ENCODE measurements around the gene PLAGL2.
"Not testable (repeated sequence)": the region's sequence is repeated elsewhere in the genome, so short reads cannot be mapped to it uniquely, and the experiment has no call there.

The PLAGL2 gene

DNA sequence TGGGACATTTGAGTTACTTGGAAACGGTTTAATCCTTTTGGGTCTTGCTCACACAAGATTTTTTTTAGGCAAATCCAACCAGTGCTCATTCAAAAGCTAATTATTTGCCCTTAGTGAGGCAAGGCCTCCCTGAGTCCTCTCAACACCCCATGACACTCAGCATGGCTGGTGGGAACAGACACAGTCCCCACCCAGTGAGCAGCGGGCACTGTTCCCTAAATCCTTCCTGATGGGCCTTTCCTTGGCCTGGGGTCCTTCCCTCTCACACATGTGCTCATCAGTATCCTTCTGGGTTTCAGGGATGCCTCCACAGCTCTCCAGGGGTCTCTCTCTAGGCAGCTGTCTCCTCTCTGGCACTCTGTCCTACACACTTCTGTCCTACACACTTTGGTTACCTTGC lies 28.0 kb downstream of the PLAGL2 start:
- no peak for DNase-seq

- DNase-seq: not testable (repeated sequence)
Observed at GRCh38 chr20:32177696-32178095, 29.8 kb downstream of the PLAGL2 start.

GRCh38 chr20:32168184-32168910 lies 39.2 kb downstream of the PLAGL2 start:
- DNase-seq: no peak

DNA sequence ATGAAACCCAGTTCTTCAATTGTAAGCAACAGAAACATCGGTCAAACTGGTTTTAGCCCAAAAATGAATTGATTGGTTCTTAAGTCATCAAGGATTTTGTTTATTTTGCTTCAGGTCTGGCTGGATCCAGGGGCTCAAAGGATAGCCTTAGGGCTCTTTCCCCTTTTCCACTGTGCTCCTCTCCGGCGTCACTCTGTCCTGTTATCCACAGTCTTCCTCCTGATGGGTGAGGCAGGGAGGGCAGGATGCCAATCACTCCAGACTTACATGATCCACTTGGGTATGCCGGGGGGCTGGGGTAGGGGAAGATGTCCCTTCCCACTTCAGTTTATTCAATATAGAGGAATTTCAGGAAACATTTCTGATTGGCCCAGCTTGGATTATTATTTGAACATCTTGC lies 40.0 kb downstream of the PLAGL2 start:
- DNase-seq: no peak

DNA sequence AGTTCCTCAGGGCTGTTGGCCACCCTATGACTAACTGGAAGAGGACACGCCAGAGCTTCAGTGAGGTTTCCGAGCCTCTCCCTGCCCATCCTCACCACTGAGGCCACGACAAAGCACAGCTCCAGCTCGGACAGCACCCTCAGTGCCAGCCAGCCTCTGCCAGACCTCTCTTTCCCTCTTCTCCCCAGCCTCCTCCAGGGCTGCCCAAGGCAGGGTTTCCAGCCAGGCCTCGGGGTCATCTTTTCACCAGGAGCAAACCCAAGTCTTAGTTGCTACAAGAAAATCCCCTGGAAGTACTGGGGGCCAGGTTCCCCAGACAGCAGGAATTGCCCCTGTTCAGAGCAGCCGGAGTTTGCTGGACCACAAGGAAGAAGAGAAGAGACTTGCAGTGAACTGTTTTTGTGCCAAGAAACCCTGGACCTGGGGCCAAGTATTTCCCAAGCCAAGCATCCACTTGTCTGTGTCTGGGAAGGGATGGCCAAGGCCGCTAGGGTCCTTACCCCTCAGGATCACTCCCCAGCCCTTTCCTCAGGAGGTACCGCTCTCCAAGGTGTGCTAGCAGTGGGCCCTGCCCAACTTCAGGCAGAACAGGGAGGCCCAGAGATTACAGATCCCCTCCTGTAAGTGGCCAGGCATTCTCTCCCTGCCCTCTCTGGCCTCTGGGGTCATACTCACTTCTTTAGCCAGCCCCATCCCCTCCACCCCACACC lies 41.6 kb downstream of the PLAGL2 start:
- no peak for DNase-seq

DNA sequence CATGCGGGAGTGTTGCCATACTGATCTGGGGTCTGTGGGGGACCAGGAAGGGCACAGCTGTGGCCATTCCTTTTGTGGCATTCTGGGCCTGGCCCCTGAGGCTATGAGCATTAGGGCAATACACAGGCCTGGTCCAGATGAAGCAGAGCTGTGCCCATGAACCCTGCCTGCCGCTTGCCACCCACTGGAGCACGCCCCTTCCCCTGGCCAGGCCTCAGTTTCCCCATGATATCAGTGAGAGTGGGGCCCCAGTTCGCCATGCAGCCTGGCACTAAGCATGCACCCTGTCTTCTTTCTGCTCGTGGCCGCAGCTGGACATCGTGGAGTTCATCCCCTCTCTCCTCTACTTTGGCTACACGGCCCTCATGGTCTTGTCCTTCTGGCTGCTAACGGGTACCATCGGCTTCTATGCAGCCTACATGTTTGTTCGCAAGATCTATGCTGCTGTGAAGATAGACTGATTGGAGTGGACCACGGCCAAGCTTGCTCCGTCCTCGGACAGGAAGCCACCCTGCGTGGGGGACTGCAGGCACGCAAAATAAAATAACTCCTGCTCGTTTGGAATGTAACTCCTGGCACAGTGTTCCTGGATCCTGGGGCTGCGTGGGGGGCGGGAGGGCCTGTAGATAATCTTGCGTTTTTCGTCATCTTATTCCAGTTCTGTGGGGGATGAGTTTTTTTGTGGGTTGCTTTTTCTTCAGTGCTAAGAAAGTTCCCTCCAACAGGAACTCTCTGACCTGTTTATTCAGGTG lies 42.4 kb downstream of the PLAGL2 start:
- no peak for DNase-seq

DNA sequence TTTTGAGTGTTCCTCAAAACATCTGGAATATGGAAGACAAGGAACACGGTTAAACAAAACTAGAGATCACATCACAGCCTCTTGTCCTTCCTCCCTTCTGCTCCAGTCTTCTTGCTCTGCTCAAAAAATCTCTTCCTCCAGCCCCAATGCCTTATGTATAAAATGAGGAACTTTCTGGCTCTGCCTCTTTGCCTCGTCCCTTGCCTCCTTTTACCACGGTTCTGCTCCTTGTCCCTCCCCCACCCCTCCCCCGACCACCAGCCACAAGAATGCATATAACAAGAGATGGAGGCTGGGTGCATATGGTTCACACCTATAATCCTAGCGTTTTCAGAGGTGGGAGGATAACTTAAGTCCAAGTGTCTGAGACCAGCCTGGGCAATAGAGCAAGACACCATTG lies 43.6 kb downstream of the PLAGL2 start:
- DNase-seq: no peak

DNA sequence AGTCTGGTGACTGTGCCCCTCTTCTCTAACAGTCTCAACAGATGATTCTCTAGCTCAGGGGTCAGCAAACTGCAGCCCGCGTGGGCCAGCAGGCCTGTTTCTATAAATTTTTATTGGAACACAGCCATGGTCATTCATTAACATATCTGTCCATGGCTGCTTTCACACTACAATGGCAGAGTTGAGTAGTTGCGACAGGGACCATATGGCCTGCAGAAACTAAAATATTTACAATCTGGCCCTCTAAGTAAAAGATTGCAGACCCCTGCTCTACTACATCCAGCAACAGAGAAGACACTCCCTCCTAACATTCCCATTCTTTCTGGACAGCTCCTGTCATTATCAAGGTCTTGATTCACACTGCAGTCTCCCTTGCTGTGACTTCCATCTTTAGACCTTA lies 45.2 kb downstream of the PLAGL2 start:
- DNase-seq: no peak

DNA sequence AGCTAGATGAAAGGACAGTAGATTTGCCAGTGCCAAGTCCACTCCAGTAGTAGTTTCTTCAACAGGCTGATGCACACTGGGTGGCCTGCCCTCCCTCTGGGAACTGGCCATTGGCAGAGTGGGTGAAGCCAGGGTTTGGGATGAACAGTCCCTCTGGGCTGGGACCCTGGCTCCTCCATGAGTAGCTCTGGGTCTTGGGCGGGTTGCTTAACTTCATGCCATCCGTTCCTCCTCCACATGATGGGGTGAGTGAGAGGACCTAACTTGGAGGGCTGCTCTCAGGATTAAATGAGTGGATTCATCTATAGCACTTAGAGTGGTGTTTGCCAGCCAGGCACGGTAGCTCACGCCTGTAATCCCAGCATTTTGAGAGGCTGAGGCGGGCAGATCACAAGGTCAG lies 47.2 kb downstream of the PLAGL2 start:
- no peak for DNase-seq

GRCh38 chr20:32159766-32160221 lies 47.7 kb downstream of the PLAGL2 start:
- no peak for DNase-seq

DNA sequence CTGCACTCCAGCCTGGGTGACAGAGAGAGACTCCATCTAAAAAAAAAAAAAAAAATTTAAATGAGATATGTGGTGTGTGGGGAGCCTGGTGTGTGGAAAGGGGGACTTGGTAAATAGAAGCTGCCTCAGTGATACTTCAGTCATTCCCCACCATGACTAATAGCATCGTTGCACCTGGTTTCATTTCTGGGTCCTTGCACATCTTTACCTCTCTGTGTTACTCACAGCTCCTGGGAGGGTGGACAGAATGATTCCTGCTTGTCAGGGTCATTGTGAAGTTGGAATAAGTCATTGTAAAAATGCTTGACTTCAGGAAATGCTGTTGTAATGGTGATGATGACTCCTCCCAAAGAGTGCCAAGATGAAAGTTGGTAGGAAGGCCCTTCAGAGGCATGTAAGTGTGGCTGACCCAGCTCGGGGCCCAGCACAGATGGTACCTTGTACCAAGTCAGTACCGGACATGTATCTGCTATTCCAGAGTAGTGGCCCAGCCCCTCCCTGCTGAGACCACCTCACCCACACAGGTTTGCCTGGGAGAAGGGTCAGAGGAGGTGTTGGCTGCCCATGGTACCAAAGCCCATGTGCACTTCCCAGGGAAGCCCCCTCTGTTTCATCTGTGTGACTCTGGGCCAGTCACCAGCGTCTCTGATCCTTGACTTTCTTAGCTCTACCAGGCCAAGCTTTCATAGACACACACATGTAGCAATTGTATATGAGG lies 48.4 kb downstream of the PLAGL2 start:
- no peak for DNase-seq

- DNase-seq: no peak
Observed at GRCh38 chr20:32158351-32158750, 49.2 kb downstream of the PLAGL2 start.

GRCh38 chr20:32157611-32158010 lies 49.9 kb downstream of the PLAGL2 start:
- DNase-seq: no peak

DNA sequence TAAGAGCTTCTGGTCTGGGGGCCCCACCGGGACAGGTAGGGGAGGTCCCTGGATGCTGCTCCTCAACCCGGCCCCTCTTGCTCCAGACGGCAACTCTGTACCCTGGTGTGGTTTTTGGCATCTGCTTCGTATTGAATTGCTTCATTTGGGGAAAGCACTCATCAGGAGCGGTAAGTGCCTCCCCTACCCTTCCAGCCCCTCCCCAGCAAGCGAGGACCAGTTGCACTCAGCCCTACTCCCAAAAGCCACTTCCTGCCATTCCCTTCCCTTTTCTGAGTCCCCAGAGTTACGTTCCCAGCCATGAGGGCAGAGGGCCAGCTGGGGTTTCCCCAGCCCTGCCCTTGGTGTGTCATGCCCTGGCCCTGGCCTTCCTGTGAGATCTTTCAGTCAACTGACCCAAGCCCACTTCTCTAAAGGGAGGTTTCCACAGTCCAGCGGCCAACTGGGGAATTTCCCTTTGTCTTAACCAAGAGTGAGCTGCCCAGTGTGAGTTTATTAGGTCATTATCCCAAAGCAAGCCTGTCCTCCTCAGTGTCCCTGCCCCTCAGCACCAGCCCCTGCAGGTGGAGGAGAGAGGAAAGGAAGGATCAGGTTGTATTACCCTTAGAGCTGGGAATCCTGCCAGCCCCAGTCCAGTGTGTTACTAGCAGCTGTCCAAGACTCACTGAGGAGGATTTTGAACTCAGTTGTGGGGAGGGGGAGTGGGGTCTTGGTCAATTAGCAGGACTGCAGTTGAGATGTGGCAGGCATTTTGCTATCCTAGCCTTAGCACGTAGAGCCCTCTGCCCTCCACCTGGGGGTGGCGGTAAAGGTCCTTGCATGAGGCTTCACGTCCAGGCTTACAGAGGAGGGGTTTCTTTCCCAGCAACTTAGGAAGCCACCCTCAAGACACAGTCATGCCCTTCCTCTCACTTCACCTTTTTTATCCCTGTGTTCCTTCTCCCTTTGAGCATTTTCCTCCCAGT lies 52.2 kb downstream of the PLAGL2 start:
- DNase-seq: peak; percentile 16

- no peak for DNase-seq
Observed at GRCh38 chr20:32153771-32154170, 53.8 kb downstream of the PLAGL2 start.

- DNase-seq: no peak
Observed at GRCh38 chr20:32153156-32153665, 54.3 kb downstream of the PLAGL2 start.

GRCh38 chr20:32152421-32153155 lies 55.0 kb downstream of the PLAGL2 start:
- no peak for DNase-seq

GRCh38 chr20:32150291-32150848 lies 57.2 kb downstream of the PLAGL2 start:
- DNase-seq: no peak

- DNase-seq: no peak
Observed at GRCh38 chr20:32149566-32150170, 57.9 kb downstream of the PLAGL2 start.
